ENCODE results near the gene SRRM4. TPM values are rescaled to one million over a fixed set of nuclear protein-coding genes. Genes with fewer than 3 reads are reported as not detected.

Gene SRRM4
- total RNA-seq, 1 experiment from 2014 or later = not detected

DNA sequence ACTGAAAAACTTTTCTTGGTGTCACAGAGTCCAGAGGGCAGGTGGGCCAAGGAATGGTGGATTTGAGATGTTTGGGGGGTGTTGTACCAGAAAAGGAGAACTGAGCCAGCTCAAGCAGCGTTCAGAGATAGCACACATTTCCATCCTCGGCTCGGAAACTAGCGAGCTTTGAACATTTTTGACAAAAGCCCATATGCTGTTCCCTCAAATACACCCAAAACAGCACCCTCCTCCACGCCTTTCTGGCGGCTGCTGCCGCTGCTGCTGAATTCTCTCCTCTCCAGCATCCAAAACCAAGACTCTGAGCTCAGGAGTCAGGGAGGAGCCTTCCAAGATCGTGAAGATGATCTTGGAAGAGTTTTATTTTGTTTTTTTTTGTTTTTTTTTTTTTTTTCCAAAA, 961 bp downstream of the SRRM4 start:
- H3K36me3 Mint-ChIP-seq (ENCODE audit: insufficient read depth, unreplicated experiment) = no peaks in the 10 kb centered on the region
- no peaks in the 10 kb centered on the region for H3K4me1 Mint-ChIP-seq (ENCODE audit: insufficient read depth, unreplicated experiment)
- intact Hi-C loops (cut with micrococcal nuclease) = no loop called here
- BruUV-seq (replicated peaks) = no TSS peak
- CTCF ChIA-PET = interaction anchor here (0.8 kb wide), 1 partner anchor 431 kb away, joined by 3 read pairs; no protein-coding TSS in a partner anchor
- no peak overlapping the region for H3K4me3 Mint-ChIP-seq (ENCODE audit: unreplicated experiment)
- no peaks in the 10 kb centered on the region for H3K27me3 Mint-ChIP-seq (ENCODE audit: insufficient read depth, unreplicated experiment)
- H3K27ac Mint-ChIP-seq (ENCODE audit: low read depth, unreplicated experiment) = no peak overlapping the region
- DNase-seq (ENCODE audit: unreplicated experiment) = no peak
- POLR2A ChIA-PET = no interaction called here
- TF ChIP-seq, protein P1, sequence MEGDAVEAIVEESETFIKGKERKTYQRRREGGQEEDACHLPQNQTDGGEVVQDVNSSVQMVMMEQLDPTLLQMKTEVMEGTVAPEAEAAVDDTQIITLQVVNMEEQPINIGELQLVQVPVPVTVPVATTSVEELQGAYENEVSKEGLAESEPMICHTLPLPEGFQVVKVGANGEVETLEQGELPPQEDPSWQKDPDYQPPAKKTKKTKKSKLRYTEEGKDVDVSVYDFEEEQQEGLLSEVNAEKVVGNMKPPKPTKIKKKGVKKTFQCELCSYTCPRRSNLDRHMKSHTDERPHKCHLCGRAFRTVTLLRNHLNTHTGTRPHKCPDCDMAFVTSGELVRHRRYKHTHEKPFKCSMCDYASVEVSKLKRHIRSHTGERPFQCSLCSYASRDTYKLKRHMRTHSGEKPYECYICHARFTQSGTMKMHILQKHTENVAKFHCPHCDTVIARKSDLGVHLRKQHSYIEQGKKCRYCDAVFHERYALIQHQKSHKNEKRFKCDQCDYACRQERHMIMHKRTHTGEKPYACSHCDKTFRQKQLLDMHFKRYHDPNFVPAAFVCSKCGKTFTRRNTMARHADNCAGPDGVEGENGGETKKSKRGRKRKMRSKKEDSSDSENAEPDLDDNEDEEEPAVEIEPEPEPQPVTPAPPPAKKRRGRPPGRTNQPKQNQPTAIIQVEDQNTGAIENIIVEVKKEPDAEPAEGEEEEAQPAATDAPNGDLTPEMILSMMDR (IDR thresholded peaks at IDR 0.05; ENCODE audit: unreplicated experiment) = no peak
- peaks cover 40% of the 10 kb centered on the region for H3K9me3 Mint-ChIP-seq (ENCODE audit: unreplicated experiment)

DNA sequence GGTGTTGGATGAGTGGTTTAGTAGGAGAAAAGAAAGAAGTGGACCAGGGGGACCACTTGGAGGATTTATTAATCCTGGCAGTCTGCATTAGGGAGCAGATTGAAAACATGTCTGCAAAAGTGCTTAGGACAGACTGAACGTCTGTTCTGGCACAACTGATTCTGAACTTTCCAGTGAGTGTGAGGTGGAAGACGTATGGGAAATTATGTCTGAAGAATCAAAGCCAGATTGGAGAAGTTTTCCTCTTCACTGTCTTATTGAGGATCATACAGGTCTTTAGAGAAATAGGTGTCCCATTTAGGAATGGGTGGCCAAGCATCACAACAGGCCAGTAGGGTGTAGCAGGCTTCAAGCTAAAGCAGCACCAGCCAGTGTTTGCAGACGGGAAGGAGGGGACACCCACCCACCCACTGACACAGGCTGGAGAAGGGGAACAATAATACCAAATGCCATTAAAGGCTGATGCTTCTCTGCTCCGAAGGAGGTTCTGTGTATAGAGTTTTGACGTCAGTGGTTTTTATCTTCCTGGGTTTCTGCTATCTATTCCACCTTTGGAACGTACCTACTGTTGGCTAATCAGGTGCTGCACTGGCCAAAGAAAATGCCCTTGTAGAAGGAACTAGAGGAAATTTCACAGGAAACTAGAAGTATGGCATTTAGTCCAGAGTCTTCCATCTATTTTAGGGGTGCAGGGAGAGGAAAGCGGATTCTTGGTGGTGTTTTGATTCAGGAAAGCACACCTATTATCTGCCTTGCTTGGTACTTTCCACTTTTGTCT, 1.8 kb downstream of the SRRM4 start:
- TF ChIP-seq, protein P1 (IDR thresholded peaks at IDR 0.05; ENCODE audit: unreplicated experiment) = no peak
- Mint-ChIP-seq H3K27ac (ENCODE audit: low read depth, unreplicated experiment) (no peak overlapping the region), H3K9me3 (ENCODE audit: unreplicated experiment) (peaks cover 41% of the 10 kb centered on the region), H3K4me3 (ENCODE audit: unreplicated experiment) (no peak overlapping the region), H3K4me1 (ENCODE audit: insufficient read depth, unreplicated experiment) (no peaks in the 10 kb centered on the region), H3K27me3 (ENCODE audit: insufficient read depth, unreplicated experiment) (no peaks in the 10 kb centered on the region), H3K36me3 (ENCODE audit: insufficient read depth, unreplicated experiment) (no peaks in the 10 kb centered on the region)
- DNase-seq (ENCODE audit: unreplicated experiment) = no peak
- intact Hi-C loops (cut with micrococcal nuclease) = no loop called here
- no TSS peak for BruUV-seq (replicated peaks)
- POLR2A ChIA-PET = no interaction called here
- CTCF ChIA-PET = no interaction called here

DNA sequence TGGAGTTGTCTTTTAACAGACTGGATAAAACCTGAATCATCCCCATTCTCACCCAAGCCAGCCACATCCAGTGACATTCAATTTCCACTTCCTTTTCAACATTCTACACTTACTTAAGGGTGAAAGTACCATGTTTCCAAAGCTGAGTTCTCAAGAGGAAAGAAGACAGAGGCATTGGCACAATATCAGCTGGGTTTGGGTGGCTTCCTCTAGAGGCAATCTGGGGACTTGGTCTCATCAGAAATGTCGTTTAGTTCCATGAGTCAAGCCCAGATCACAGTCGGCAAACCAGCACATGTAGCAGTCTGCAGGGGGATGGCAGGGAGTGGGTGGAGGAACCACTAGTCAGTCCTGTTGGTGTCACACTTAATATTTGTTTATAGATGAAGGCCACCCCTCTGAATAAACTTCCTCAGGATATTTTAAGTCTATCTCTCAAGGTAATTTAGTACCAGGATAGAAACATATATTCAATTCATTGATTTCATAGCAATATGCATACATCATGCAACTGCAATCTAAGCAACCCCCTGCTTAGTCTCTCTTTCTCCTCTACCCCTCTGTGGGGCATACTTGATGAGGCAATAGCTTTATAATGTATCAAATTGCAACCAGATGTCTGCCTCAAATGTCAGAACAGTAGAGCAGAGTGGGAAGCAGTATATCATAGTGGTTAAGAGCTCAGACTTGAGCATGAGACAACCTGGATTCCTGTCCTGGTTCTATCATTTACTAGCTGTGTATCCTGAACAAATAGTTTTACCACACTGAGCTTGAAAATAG, 3.0 kb downstream of the SRRM4 start:
- Mint-ChIP-seq H3K4me1 (ENCODE audit: insufficient read depth, unreplicated experiment) (no peaks in the 10 kb centered on the region), H3K4me3 (ENCODE audit: unreplicated experiment) (no peak overlapping the region), H3K27ac (ENCODE audit: low read depth, unreplicated experiment) (no peak overlapping the region), H3K36me3 (ENCODE audit: insufficient read depth, unreplicated experiment) (no peaks in the 10 kb centered on the region), H3K27me3 (ENCODE audit: insufficient read depth, unreplicated experiment) (no peaks in the 10 kb centered on the region), H3K9me3 (ENCODE audit: unreplicated experiment) (peaks cover 42% of the 10 kb centered on the region)
- no peak for DNase-seq (ENCODE audit: unreplicated experiment)
- CTCF ChIA-PET = no interaction called here
- intact Hi-C loops (cut with micrococcal nuclease) = no loop called here
- POLR2A ChIA-PET = no interaction called here
- TF ChIP-seq, protein P1 (IDR thresholded peaks at IDR 0.05; ENCODE audit: unreplicated experiment) = no peak
- BruUV-seq (replicated peaks) = no TSS peak

DNA sequence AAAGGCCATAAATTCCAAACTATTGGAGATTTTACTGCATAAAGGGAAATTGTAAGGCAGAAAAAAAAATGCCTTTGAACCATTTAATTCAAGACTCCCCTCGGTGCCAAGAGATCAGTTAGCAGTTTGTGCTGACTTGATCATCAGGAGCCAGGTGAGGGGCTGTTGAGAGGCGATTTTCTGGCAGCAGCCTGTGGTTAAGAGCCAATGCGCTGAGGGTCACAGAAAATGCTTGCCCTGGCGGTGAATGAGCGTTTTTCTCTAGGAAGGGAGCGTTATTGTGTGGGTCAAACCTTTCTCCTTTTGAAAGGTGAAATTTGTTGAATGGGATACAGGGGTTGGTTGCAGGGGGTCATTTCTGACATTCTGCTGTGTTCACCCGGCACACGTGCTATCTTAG, 4.7 kb downstream of the SRRM4 start:
- intact Hi-C loops (cut with micrococcal nuclease) = no loop called here
- CTCF ChIA-PET = no interaction called here
- TF ChIP-seq, protein P1 (IDR thresholded peaks at IDR 0.05; ENCODE audit: unreplicated experiment) = no peak
- Mint-ChIP-seq H3K27ac (ENCODE audit: low read depth, unreplicated experiment) (no peak overlapping the region), H3K9me3 (ENCODE audit: unreplicated experiment) (peaks cover 56% of the 10 kb centered on the region), H3K4me3 (ENCODE audit: unreplicated experiment) (no peak overlapping the region), H3K4me1 (ENCODE audit: insufficient read depth, unreplicated experiment) (no peaks in the 10 kb centered on the region), H3K27me3 (ENCODE audit: insufficient read depth, unreplicated experiment) (no peaks in the 10 kb centered on the region), H3K36me3 (ENCODE audit: insufficient read depth, unreplicated experiment) (no peaks in the 10 kb centered on the region)
- no peak for DNase-seq (ENCODE audit: unreplicated experiment)
- POLR2A ChIA-PET = no interaction called here
- BruUV-seq (replicated peaks) = no TSS peak
